WTC11 (cell line): ENCODE data around the gene PTGES2. TPM values are rescaled to one million over a fixed set of nuclear protein-coding genes. Genes with fewer than 3 reads are reported as not detected.
A peak's percentile ranks its signal among the peaks of the same experiment; 100 is the strongest.

Experiments
- ATAC-seq: fragments of 200-7000 bp; cut with Tn5 transposase; 2 replicates; pipeline ENCODE4 v1.10.0; 2021; ENCODE audit warnings: mild to moderate bottlenecking, moderate library complexity
- CTCF ChIA-PET: fragments of 300-600 bp; sonication (Branson Sonifier 250); formaldehyde crosslinking; loops from one replicate; lab custom pipeline; 2021; ENCODE audit warnings: antibody characterized with exemption; lab: Charles Lee
- POLR2A ChIA-PET: fragments of 350-600 bp; sonication (Branson Sonifier 250); formaldehyde crosslinking; loops from one replicate; lab custom pipeline; 2021; ENCODE audit warnings: antibody characterized with exemption; lab: Charles Lee
- DNase-seq: peaks from one replicate; pipeline ENCODE4 v3.0.0; 2021; ENCODE audit warnings: low spot score
- H3K27ac Mint-ChIP-seq: 2 replicates; pipeline ENCODE4 v1.8.0; 2021; ENCODE audit warnings: mixed read lengths
- H3K27me3 Mint-ChIP-seq: 2 replicates; pipeline ENCODE4 v1.8.0; 2021; ENCODE audit warnings: low read depth, mild to moderate bottlenecking, moderate library complexity, mixed read lengths
- H3K36me3 Mint-ChIP-seq: 2 replicates; pipeline ENCODE4 v1.8.0; 2021; ENCODE audit warnings: mixed read lengths
- H3K4me1 Mint-ChIP-seq: 2 replicates; pipeline ENCODE4 v1.8.0; 2022; ENCODE audit warnings: mixed read lengths
- H3K4me3 Mint-ChIP-seq: 2 replicates; pipeline ENCODE4 v1.8.0; 2021; ENCODE audit warnings: mild to moderate bottlenecking, moderate library complexity, mixed read lengths
- H3K9me3 Mint-ChIP-seq: 2 replicates; pipeline ENCODE4 v1.8.0; 2021; ENCODE audit warnings: mixed read lengths
- ARID4B ChIP-seq: sonication (generic); formaldehyde crosslinking; IDR thresholded peaks from 2 replicates; pipeline ENCODE4 v1.8.0; 2023; ENCODE audit warnings: missing genetic modification reagents, mild to moderate bottlenecking, borderline replicate concordance
- CDX4 ChIP-seq: fragments of 250-450 bp; sonication (Bioruptor Pico); IDR thresholded peaks from 2 replicates; pipeline ENCODE4 v1.9.0; 2021; ENCODE audit warnings: moderate library complexity, mild to moderate bottlenecking, inconsistent platforms, borderline replicate concordance
- FOXK1 ChIP-seq: sonication (generic); formaldehyde crosslinking; IDR thresholded peaks from 2 replicates; pipeline ENCODE4 v1.8.0; 2022; ENCODE audit warnings: mild to moderate bottlenecking, moderate library complexity, missing genetic modification reagents
- HMGXB4 ChIP-seq: sonication (generic); formaldehyde crosslinking; IDR thresholded peaks from 2 replicates; pipeline ENCODE4 v1.8.1; 2023; ENCODE audit warnings: mild to moderate bottlenecking, moderate library complexity, missing genetic modification reagents
- IRF1 ChIP-seq: sonication (generic); formaldehyde crosslinking; IDR thresholded peaks from 2 replicates; pipeline ENCODE4 v1.8.0; 2023; ENCODE audit warnings: missing genetic modification reagents
- JAZF1 ChIP-seq: fragments of 250-450 bp; sonication (Bioruptor Pico); IDR thresholded peaks from 2 replicates; pipeline ENCODE4 v1.9.0; 2021; ENCODE audit warnings: moderate library complexity, mild to moderate bottlenecking, inconsistent platforms
- MXD4 ChIP-seq: fragments of 250-450 bp; sonication (Bioruptor Pico); IDR thresholded peaks from 2 replicates; pipeline ENCODE4 v1.8.0; 2021; ENCODE audit warnings: mild to moderate bottlenecking, moderate library complexity, borderline replicate concordance
- MYBL2 ChIP-seq: sonication (generic); formaldehyde crosslinking; IDR thresholded peaks from 2 replicates; pipeline ENCODE4 v1.8.1; 2023; ENCODE audit warnings: mild to moderate bottlenecking, moderate library complexity, missing genetic modification reagents
- NR2C2 ChIP-seq: sonication (generic); formaldehyde crosslinking; IDR thresholded peaks from 2 replicates; pipeline ENCODE4 v1.8.0; 2022; ENCODE audit warnings: mild to moderate bottlenecking, missing genetic modification reagents
- RELA ChIP-seq: sonication (generic); formaldehyde crosslinking; IDR thresholded peaks from 2 replicates; pipeline ENCODE4 v1.8.1; 2022; ENCODE audit warnings: missing genetic modification reagents, mild to moderate bottlenecking, borderline replicate concordance
- SOX15 ChIP-seq: fragments of 250-450 bp; sonication (Bioruptor Pico); IDR thresholded peaks from 2 replicates; pipeline ENCODE4 v1.9.0; 2021; ENCODE audit warnings: mild to moderate bottlenecking
- TP53 ChIP-seq: sonication (generic); formaldehyde crosslinking; IDR thresholded peaks from 2 replicates; pipeline ENCODE4 v1.8.1; 2023; ENCODE audit warnings: mild to moderate bottlenecking, missing genetic modification reagents
- ZNF121 ChIP-seq: sonication (generic); formaldehyde crosslinking; IDR thresholded peaks from 2 replicates; pipeline ENCODE4 v1.8.0; 2023; ENCODE audit warnings: missing genetic modification reagents
- ZNF263 ChIP-seq: sonication (generic); formaldehyde crosslinking; IDR thresholded peaks from 2 replicates; pipeline ENCODE4 v1.8.1; 2022; ENCODE audit warnings: low read depth, mild to moderate bottlenecking, moderate library complexity, missing genetic modification reagents
- ZNF281 ChIP-seq: sonication (generic); formaldehyde crosslinking; IDR thresholded peaks from 2 replicates; pipeline ENCODE4 v1.8.0; 2023; ENCODE audit warnings: mild to moderate bottlenecking, missing genetic modification reagents
- ZNF416 ChIP-seq: fragments of 250-450 bp; sonication (Bioruptor Pico); IDR thresholded peaks from 2 replicates; pipeline ENCODE4 v1.9.0; 2021; ENCODE audit warnings: mild to moderate bottlenecking, inconsistent platforms
- total RNA-seq: library from RNA; stranded (reverse); gene quantifications from 3 replicates; pipeline ENCODE4 v1.2.3, GENCODE V29; 2021
- TF ChIP-seq, protein P1 (sequence below): fragments of 200-600 bp; IDR thresholded peaks from 2 replicates; pipeline ENCODE4 v1.8.0; 2022; ENCODE audit warnings: antibody characterized with exemption
- TF ChIP-seq, protein P2 (sequence below): fragments of 250-450 bp; sonication (Bioruptor Pico); conservative IDR thresholded peaks from 2 replicates; pipeline ENCODE4 v1.9.0; 2021; ENCODE audit warnings: mild to moderate bottlenecking

The PTGES2 gene
- total RNA-seq, 1 experiment from 2014 or later = 118 TPM

GRCh38 chr9:128099932-128100491, 27.5 kb downstream of the PTGES2 start:
- H3K27ac Mint-ChIP-seq = peak overlapping the region; percentile 99
- peak overlapping the region; percentile 84 for H3K4me3 Mint-ChIP-seq
- no peaks in the 10 kb centered on the region for H3K27me3 Mint-ChIP-seq
- ATAC-seq (no peak), DNase-seq (no peak)
- no peaks in the 10 kb centered on the region for H3K9me3 Mint-ChIP-seq
- peaks cover 29% of the 10 kb centered on the region for H3K36me3 Mint-ChIP-seq
- ChIA-PET POLR2A (interaction anchor here (0.6 to 1.1 kb wide), 4 partner anchors 8 to 916 kb away, joined by 3 to 5 read pairs (median 3); partner anchors contain the start of genes GOLGA2 and SWI5), CTCF (interaction anchor here (0.9 to 7.2 kb wide), 6 partner anchors 18 to 156 kb away, joined by 3 to 73 read pairs (median 4); no protein-coding TSS in a partner anchor)
- H3K4me1 Mint-ChIP-seq = peaks cover 51% of the 10 kb centered on the region
- TF ChIP-seq SOX15 (no peak), JAZF1 (CRISPR knock-in tag) (no peak), HMGXB4 (CRISPR knock-in tag) (no peak), FOXK1 (CRISPR knock-in tag) (no peak), MYBL2 (CRISPR knock-in tag) (no peak), ZNF263 (no peak), ZNF416 (CRISPR knock-in tag) (no peak), NR2C2 (CRISPR knock-in tag) (no peak), IRF1 (no peak), ZNF121 (CRISPR knock-in tag) (no peak), RELA (CRISPR knock-in tag) (no peak)

DNA sequence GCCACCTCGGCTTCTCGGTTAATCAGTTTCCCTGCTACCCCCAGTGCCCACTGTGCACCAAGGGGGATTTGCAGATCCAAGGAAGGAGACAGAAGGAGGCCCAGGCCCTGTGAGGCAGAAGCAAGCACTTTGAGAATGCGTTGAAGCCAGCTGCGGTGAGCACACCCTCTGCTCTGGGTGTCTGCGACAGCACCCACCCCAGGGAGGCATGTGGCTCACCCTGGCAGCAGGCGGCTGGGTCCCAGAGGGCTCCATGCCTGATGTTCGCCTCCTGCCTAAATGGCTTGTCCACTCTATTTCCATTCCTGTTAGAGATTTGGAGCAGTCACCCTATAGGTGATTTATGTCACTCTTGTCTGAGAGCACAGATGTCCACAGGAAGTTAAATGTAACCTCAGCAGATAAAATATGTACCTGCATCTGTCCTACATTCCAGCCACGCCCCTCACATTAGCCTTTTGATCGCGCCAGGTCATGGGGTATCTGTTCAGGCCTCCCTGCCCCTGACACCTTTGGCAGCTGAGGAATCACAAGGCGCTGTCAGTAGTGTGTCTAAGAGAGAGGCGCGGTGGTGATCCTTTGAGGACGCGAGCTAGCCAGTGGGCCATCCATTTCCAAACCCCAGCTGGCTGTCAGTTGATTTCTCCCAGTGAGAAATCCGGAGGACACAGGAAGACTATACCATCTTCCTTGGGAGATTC, 28.1 kb downstream of the PTGES2 start:
- DNase-seq = no peak
- CTCF ChIA-PET = interaction anchor here (0.9 to 7.2 kb wide), 6 partner anchors 18 to 155 kb away, joined by 3 to 73 read pairs (median 4); no protein-coding TSS in a partner anchor
- Mint-ChIP-seq H3K36me3 (peaks cover 28% of the 10 kb centered on the region), H3K4me3 (peak overlapping the region; percentile 84), H3K27me3 (no peaks in the 10 kb centered on the region), H3K4me1 (peaks cover 54% of the 10 kb centered on the region), H3K9me3 (no peaks in the 10 kb centered on the region), H3K27ac (peak overlapping the region; percentile 99)
- no peak for ATAC-seq
- POLR2A ChIA-PET = interaction anchor here (0.6 to 1.1 kb wide), 2 partner anchors 8 to 148 kb away, joined by 3 read pairs; no protein-coding TSS in a partner anchor
- TF ChIP-seq RELA (CRISPR knock-in tag) (no peak), MXD4 (CRISPR knock-in tag) (no peak), TP53 (no peak), CDX4 (CRISPR knock-in tag) (no peak), ZNF281 (no peak), ARID4B (CRISPR knock-in tag) (no peak)
- TF ChIP-seq, protein P1, sequence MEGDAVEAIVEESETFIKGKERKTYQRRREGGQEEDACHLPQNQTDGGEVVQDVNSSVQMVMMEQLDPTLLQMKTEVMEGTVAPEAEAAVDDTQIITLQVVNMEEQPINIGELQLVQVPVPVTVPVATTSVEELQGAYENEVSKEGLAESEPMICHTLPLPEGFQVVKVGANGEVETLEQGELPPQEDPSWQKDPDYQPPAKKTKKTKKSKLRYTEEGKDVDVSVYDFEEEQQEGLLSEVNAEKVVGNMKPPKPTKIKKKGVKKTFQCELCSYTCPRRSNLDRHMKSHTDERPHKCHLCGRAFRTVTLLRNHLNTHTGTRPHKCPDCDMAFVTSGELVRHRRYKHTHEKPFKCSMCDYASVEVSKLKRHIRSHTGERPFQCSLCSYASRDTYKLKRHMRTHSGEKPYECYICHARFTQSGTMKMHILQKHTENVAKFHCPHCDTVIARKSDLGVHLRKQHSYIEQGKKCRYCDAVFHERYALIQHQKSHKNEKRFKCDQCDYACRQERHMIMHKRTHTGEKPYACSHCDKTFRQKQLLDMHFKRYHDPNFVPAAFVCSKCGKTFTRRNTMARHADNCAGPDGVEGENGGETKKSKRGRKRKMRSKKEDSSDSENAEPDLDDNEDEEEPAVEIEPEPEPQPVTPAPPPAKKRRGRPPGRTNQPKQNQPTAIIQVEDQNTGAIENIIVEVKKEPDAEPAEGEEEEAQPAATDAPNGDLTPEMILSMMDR = no peak
- TF ChIP-seq, protein P2, sequence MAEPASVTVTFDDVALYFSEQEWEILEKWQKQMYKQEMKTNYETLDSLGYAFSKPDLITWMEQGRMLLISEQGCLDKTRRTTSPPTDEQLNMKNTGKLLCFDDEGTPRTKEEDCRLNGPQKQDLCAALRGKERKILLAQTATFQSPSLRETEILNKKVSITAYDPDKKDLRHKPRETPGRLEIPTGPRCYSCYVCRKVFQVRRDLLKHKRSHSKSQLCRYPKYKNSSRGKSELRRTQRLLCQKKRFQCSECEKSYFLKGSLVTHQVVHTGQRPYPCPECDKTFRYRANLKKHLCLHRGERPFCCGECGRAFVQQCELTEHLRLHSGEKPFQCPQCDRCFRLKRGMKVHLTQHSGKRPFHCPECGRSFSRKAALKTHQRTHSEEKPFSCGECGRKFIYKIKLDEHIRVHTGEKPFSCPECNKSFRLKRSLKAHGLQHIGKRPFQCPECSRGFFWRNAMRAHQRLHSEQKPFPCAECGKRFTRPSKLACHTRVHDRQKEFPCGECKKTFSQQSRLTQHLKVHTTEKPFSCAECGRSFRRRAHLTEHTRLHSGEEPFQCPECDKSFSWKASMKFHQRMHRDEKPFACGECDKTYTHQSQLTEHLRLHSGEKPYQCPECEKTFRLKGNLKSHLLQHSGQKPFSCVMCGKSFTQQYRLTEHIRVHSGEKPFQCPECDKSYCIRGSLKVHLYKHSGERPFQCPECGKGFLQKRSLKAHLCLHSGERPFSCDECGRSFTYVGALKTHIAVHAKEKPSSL (CRISPR knock-in tag) = no peak
